Thoracic aorta (tissue), 2 donors: ENCODE results near the gene EFEMP1. TPM values are rescaled to one million over a fixed set of nuclear protein-coding genes. Genes with fewer than 3 reads are reported as not detected.

Experiments used
- ATAC-seq: fragments of 150-250 bp; one replicate; pipeline ENCODE4 v1.8.0; 2017; ENCODE audit warnings: low read depth; ENCODE audit not compliant: insufficient number of reproducible peaks, low FRiP score
- DNase-seq: peaks from one replicate; pipeline ENCODE4 v3.0.0-alpha.2; 2020; ENCODE audit warnings: low spot score
- H3K27ac ChIP-seq, 2 donors: fragments of 200-600 bp; sonication (generic); 1 replicate in 1 of 2; 2 replicates in 1 of 2; pipeline ENCODE4 v1.5.1; 2016; ENCODE audit warnings: mild to moderate bottlenecking in 2 of 2, moderate library complexity in 2 of 2
- H3K27me3 ChIP-seq: fragments of 200-600 bp; sonication (generic); replicated peaks from 2 replicates; pipeline ENCODE4 v1.6.0; 2016; ENCODE audit warnings: mild to moderate bottlenecking; ENCODE audit not compliant: insufficient read depth
- H3K36me3 ChIP-seq: fragments of 200-600 bp; sonication (generic); one replicate; pipeline ENCODE4 v1.5.1; 2016
- H3K4me1 ChIP-seq, 2 donors: fragments of 200-600 bp; sonication (generic); 1 replicate in 1 of 2; 2 replicates in 1 of 2; pipeline versions ENCODE4 v1.5.1 to v1.6.0; 2016; ENCODE audit warnings: low read depth in 2 of 2, mild to moderate bottlenecking in 1 of 2; ENCODE audit not compliant: control insufficient read depth in 1 of 2
- H3K4me3 ChIP-seq: fragments of 200-600 bp; sonication (generic); 2 replicates; pipeline ENCODE4 v1.5.1; 2016; ENCODE audit warnings: mild to moderate bottlenecking
- H3K9me3 ChIP-seq: fragments of 200-600 bp; sonication (generic); 2 replicates; pipeline ENCODE4 v1.5.1; 2016
- CTCF ChIP-seq: fragments of 200-600 bp; sonication (generic); IDR thresholded peaks from one replicate; pipeline ENCODE4 v1.5.1; 2019; ENCODE audit warnings: antibody characterized with exemption
- total RNA-seq, 2 donors: library from RNA; depleted of rRNA; stranded (reverse); fragments of >200 nt; gene quantifications; one replicate each; pipeline versions ENCODE4 v1.1.0 to v1.2.3, GENCODE V29; 2016

EFEMP1 gene
- total RNA-seq, 2 donors from 2014 or later, result 1,782 to 2,754 TPM

- DNase-seq (no peak), ATAC-seq (no peak)
- TF ChIP-seq CTCF, result no peak
- Histone ChIP-seq H3K9me3 (no peaks in the 10 kb centered on the region), H3K4me1 (peaks cover 0 to 7% of the 10 kb centered on the region in 2 donors), H3K27ac (no peak overlapping the region), H3K4me3 (no peak overlapping the region), H3K36me3 (no peaks in the 10 kb centered on the region), H3K27me3 (no peaks in the 10 kb centered on the region)
These were observed 33.6 kb upstream of the EFEMP1 start for GRCh38 chr2:55957142-55957541.

GRCh38 chr2:55954306-55955035, 30.9 kb upstream of the EFEMP1 start:
- H3K27ac ChIP-seq, result no peak overlapping the region
- no peak for ATAC-seq
- no peak for TF ChIP-seq CTCF

DNA sequence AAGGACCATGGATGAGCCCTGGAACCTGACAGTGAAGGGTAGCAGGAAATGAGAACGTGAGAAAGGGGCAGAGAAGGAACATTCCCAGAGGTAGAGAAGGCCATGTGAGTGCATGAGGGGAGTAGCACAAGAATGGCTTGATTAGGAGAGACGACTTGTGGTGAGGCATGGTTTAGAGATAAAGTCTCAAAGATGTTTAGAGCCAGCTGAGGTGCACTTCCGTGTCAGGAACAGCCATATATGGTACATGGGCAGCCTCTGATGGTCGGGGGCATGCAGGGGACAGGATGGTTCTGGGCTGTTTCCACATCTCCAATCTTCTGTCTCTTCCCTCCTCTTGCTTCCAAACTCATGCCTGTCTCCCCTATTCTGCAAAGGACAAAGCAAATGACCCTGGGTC, 28.8 kb upstream of the EFEMP1 start:
- Histone ChIP-seq H3K4me1 (peaks cover 6 to 11% of the 10 kb centered on the region in 2 donors), H3K4me3 (no peak overlapping the region), H3K27ac (no peak overlapping the region), H3K27me3 (no peaks in the 10 kb centered on the region), H3K36me3 (no peaks in the 10 kb centered on the region), H3K9me3 (no peaks in the 10 kb centered on the region)
- no peak for DNase-seq
- TF ChIP-seq CTCF, result no peak
- ATAC-seq, result no peak

More at GRCh38 chr2:55954306-55955035, 30.9 kb upstream of the EFEMP1 start:
- Histone ChIP-seq H3K4me3 (no peak overlapping the region), H3K27me3 (no peaks in the 10 kb centered on the region), H3K9me3 (no peaks in the 10 kb centered on the region), H3K36me3 (no peaks in the 10 kb centered on the region), H3K4me1 (no peaks in the 10 kb centered on the region)
- DNase-seq, result no peak

DNA sequence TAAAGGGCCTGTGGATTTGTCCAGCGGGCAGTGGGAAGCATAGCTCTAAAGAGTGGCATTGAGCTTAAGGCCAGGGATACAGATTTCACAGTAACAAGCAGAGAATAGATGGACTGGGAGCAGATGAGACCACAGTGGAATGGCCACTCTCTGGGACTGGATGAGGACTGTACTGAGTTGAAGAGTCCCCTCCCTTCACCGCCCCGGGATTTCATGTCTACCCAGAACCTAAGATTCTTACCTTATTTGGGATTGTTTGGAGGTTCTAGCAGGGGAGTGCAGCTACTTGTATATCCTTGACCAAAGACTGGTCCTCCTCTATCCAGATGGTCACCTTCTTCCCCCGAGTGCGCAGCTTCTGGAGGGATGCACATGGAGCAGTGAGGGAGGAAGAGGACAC, 28.0 kb upstream of the EFEMP1 start:
- Histone ChIP-seq H3K4me1 (peaks cover 6 to 11% of the 10 kb centered on the region in 2 donors), H3K4me3 (no peak overlapping the region), H3K27ac (no peak overlapping the region), H3K36me3 (no peaks in the 10 kb centered on the region), H3K27me3 (no peaks in the 10 kb centered on the region), H3K9me3 (no peaks in the 10 kb centered on the region)
- DNase-seq (no peak), ATAC-seq (no peak)
- TF ChIP-seq CTCF, result no peak

DNA sequence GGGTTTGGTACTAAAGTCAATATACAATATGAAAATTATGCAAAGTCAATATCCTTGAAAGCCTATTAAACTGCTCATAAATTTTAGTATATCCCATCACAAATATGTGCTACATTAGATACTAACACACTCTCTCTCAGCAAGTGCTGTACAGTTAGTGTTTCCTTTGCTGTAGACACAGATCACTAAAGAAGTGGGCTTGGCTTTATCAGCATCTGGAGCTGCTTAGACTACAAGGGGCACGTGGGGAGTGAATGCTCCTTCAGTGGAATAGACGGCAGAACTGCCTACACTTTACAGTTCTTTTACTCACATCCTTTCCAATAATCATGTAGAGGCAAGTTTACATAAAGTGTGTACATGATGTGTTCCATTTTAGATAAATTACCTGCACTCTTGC, 26.0 kb upstream of the EFEMP1 start:
- no peak overlapping the region for H3K27ac ChIP-seq
- no peaks in the 10 kb centered on the region for H3K36me3 ChIP-seq
- no peak for TF ChIP-seq CTCF
- no peak for DNase-seq
- H3K9me3 ChIP-seq, result no peaks in the 10 kb centered on the region
- peaks cover 6 to 11% of the 10 kb centered on the region in 2 donors for H3K4me1 ChIP-seq
- no peak for ATAC-seq
- no peak overlapping the region for H3K4me3 ChIP-seq
- no peaks in the 10 kb centered on the region for H3K27me3 ChIP-seq
